SH-SY5Y (cell line): ENCODE results near the gene HOXB2.

Experiments
- GATA2 ChIP-seq: IDR thresholded peaks from 2 replicates; pipeline ENCODE4 v1.6.1; 2011; ENCODE audit warnings: mild to moderate bottlenecking, low read depth, low read length
- GATA3 ChIP-seq: IDR thresholded peaks from 2 replicates; pipeline ENCODE4 v1.6.1; 2011; ENCODE audit warnings: low read depth, mild to moderate bottlenecking, low read length, moderate library complexity

DNA sequence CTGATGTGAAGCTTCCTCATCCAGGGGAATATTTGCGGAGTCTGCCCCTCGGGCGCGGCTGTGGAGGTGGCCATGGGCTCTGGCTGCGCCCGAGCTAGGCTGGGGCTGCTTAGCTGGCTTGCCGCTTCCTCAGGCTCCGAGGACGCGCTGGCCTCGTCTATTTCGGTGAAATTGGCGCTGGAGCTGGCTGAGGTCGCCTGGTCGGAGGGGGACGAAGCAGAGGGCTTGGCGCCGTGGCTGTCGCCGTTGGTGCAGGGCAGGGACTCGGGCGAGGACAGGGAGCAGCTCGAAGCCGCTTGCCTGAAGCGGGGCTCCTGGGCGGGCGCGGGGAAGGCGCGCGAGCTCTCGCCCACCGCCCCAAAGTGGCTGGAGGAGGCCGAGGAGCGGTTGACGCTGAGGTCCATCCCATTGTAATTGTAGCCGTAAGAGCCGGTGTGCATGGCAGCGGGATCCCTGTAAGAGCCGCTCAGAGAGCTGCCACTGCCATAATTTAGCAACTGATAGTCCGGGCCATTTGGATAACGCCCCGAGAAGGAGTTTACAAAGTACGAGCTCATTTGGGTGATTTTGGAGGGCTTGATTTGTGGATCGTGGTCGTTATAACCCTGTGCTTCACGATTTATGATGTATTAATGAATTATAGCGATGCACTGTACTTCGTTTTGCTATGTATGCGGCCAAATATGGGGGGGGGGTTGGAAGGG is 48.4 kb upstream of the HOXB2 start, which contains the start of gene HOXB5:
- TF ChIP-seq GATA2 = no peak
- TF ChIP-seq GATA3 = no peak
